Right lobe of liver (tissue), 6 donors: ENCODE results near the gene EFNA3. TPM values are rescaled to one million over a fixed set of nuclear protein-coding genes. Genes with fewer than 3 reads are reported as not detected.

Experiments used
- ATAC-seq, 4 donors: fragments of 200-7000 bp; cut with Tn5 transposase; one replicate each; pipeline ENCODE4 v1.9.1; 2020; ENCODE audit warnings: mild to moderate bottlenecking in 4 of 4, moderate library complexity in 4 of 4
- DNase-seq, 3 donors: peaks; one replicate each; pipeline ENCODE4 v3.0.0-alpha.2; 2020
- H3K27ac ChIP-seq, 3 donors: fragments of 200-600 bp; one replicate each; pipeline ENCODE4 v1.8.0; 2022
- H3K27me3 ChIP-seq, 2 donors: fragments of 200-600 bp; one replicate each; pipeline ENCODE4 v1.8.0; 2022
- H3K36me3 ChIP-seq, 4 donors: fragments of 200-600 bp; sonication (generic) in 1 of 4; one replicate each; pipeline versions ENCODE4 v1.5.1 to v1.8.0; 2017 to 2022; ENCODE audit warnings: control low read depth in 1 of 4
- H3K4me1 ChIP-seq, 4 donors: fragments of 200-600 bp; sonication (generic) in 1 of 4; one replicate each; pipeline versions ENCODE4 v1.5.1 to v1.8.0; 2017 to 2022; ENCODE audit warnings: control low read depth in 1 of 4
- H3K4me3 ChIP-seq, 3 donors: fragments of 200-600 bp; one replicate each; pipeline ENCODE4 v1.8.0; 2022
- H3K9me3 ChIP-seq, 4 donors: fragments of 200-600 bp; sonication (generic) in 1 of 4; one replicate each; pipeline versions ENCODE4 v1.5.1 to v1.8.0; 2017 to 2022; ENCODE audit warnings: control low read depth in 1 of 4
- CTCF ChIP-seq, 4 donors: fragments of 200-600 bp in 3 of 4; fragments of 450-650 bp in 1 of 4; IDR thresholded peaks; one replicate each; pipeline versions ENCODE4 v1.5.1 to v1.8.0; 2016 to 2022; ENCODE audit warnings: antibody characterized with exemption in 4 of 4, mild to moderate bottlenecking in 2 of 4
- POLR2A ChIP-seq: fragments of 450-650 bp; IDR thresholded peaks from one replicate; pipeline ENCODE4 v1.6.1; 2017; ENCODE audit warnings: antibody characterized with exemption, mild to moderate bottlenecking
- WGBS: methylation state at CpG from one replicate; pipeline ENCODE4 v1.1.6; 2018; ENCODE audit warnings: low coverage, low lambda C conversion rate; ENCODE audit not compliant: insufficient coverage; ENCODE audit errors: missing lambda C conversion rate; 5-methylcytosine and 5-hydroxymethylcytosine counted together
- intact Hi-C, 2 donors: fragments of 100-400 bp; cut with DNase I; formaldehyde crosslinking; loops; one replicate each; pipeline versions ENCODE4 v1.11.2 to v1.14.1; 2022
- total RNA-seq, 6 experiments: library from RNA; depleted of rRNA in 2 of 6; stranded (reverse); fragments of >200 nt in 2 of 6; fragmentation: NEBNext Ultra II Directional in 3 of 6; extraction: Animal tissue kit (Norgen Biotek cat#: 25700) in 3 of 6; gene quantifications; one replicate each; pipeline versions ENCODE4 v1.1.0 to v1.2.4, GENCODE V29; 2016 to 2023
- donor health status: DM: no; HTN: yes; CAD: no.
- donor health status: DM: no; HTN: no; CAD: no.
- donor health status: DM: no; HTN: no; CAD: no.
- donor health status: DM: no; HTN: yes; CAD: no.
- donor health status: DM: no; HTN: yes; CAD: no.

Gene EFNA3
- total RNA-seq, 6 experiments from 2014 or later, result 0.26 to 4.0 (median 2.5) TPM

- TF ChIP-seq CTCF (IDR thresholded peaks at IDR 0.05) (no peak), POLR2A (no peak)
- intact Hi-C loops, result no loop called here
- Histone ChIP-seq H3K27me3 (no peaks in the 10 kb centered on the region), H3K36me3 (no peaks in the 10 kb centered on the region), H3K4me1 (peaks cover 0 to 29% (median 11%) of the 10 kb centered on the region in 4 donors), H3K27ac (peak overlapping the region; percentile 31 to 65 (median 32)), H3K9me3 (no peaks in the 10 kb centered on the region), H3K4me3 (no peak overlapping the region)
- ATAC-seq (no peak), DNase-seq (no peak)
- 88% methylated on average over 6 of the region's 6 CpGs for WGBS
Measured at GRCh38 chr1:155044365-155044764, 34.3 kb upstream of the EFNA3 start.

GRCh38 chr1:155044812-155045657, 33.6 kb upstream of the EFNA3 start:
- intact Hi-C loops, result no loop called here
- peak overlapping the region; percentile 31 to 65 (median 32) for H3K27ac ChIP-seq
- ATAC-seq (peak; percentile 85 to 95 (median 93)), DNase-seq (peak; percentile 81 to 89 (median 86))
- no peaks in the 10 kb centered on the region for H3K27me3 ChIP-seq
- peaks cover 0 to 33% (median 13%) of the 10 kb centered on the region in 4 donors for H3K4me1 ChIP-seq
- 7% methylated on average over 3 of the region's 7 CpGs for WGBS
- H3K4me3 ChIP-seq, result no peak overlapping the region
- no peaks in the 10 kb centered on the region for H3K9me3 ChIP-seq
- H3K36me3 ChIP-seq, result no peaks in the 10 kb centered on the region
- TF ChIP-seq POLR2A, result no peak
- peak; percentile 75 to 88 (median 86) for TF ChIP-seq CTCF (IDR thresholded peaks at IDR 0.05)

GRCh38 chr1:155048449-155049334, 29.9 kb upstream of the EFNA3 start:
- no peak overlapping the region for H3K27ac ChIP-seq
- peaks cover 0 to 34% (median 14%) of the 10 kb centered on the region in 4 donors for H3K4me1 ChIP-seq
- no peaks in the 10 kb centered on the region for H3K36me3 ChIP-seq
- peak in 2 of 3 donors; percentile 67 to 70 for DNase-seq
- H3K27me3 ChIP-seq, result no peaks in the 10 kb centered on the region
- 65% methylated on average over 7 of the region's 8 CpGs for WGBS
- intact Hi-C loops, result no loop called here
- H3K9me3 ChIP-seq, result no peaks in the 10 kb centered on the region
- no peak overlapping the region for H3K4me3 ChIP-seq
- no peak for TF ChIP-seq CTCF (IDR thresholded peaks at IDR 0.05)
- TF ChIP-seq POLR2A, result no peak
- ATAC-seq, result no peak

GRCh38 chr1:155049651-155050559, 28.7 kb upstream of the EFNA3 start:
- H3K27ac ChIP-seq, result peak overlapping the region; percentile 20 to 82 (median 79)
- no peaks in the 10 kb centered on the region for H3K27me3 ChIP-seq
- WGBS, result 11% methylated on average over 9 of the region's 10 CpGs
- no peak for DNase-seq
- TF ChIP-seq POLR2A (no peak), CTCF (IDR thresholded peaks at IDR 0.05) (no peak)
- H3K4me3 ChIP-seq, result peak overlapping the region; percentile 69 to 72 (median 70)
- H3K36me3 ChIP-seq, result peaks cover 0 to 5% (median 0%) of the 10 kb centered on the region in 4 donors
- ATAC-seq, result no peak
- no peaks in the 10 kb centered on the region for H3K9me3 ChIP-seq
- intact Hi-C loops, result loop anchor here (10.0 kb wide), 2 partner anchors 65 to 95 kb away; partner anchors contain the start of genes FLAD1 (in 1 of the 2) and PBXIP1 (in 1 of the 2)
- H3K4me1 ChIP-seq, result peaks cover 0 to 22% (median 10%) of the 10 kb centered on the region in 4 donors
